Rectal smooth muscle tissue (tissue), 1 donor: Measurements from ENCODE around the gene SIGLEC6.
"Not testable (repeated sequence)": the region's sequence is repeated elsewhere in the genome, so short reads cannot be mapped to it uniquely, and the experiment has no call there.

ENCODE experiments used
- H3K27ac ChIP-seq: one replicate; pipeline ENCODE4 v1.7.0; 2013; ENCODE audit warnings: low read depth, low read length, inconsistent platforms
- H3K27me3 ChIP-seq: one replicate; pipeline ENCODE4 v1.7.0; 2013; ENCODE audit warnings: low read length; ENCODE audit not compliant: control insufficient read depth, insufficient read depth
- H3K36me3 ChIP-seq: one replicate; pipeline ENCODE4 v1.7.0; 2013; ENCODE audit warnings: low read length; ENCODE audit not compliant: control insufficient read depth, insufficient read depth
- H3K4me1 ChIP-seq: one replicate; pipeline ENCODE4 v1.7.0; 2013; ENCODE audit warnings: low read length; ENCODE audit not compliant: control insufficient read depth, insufficient read depth
- H3K4me3 ChIP-seq: one replicate; pipeline ENCODE4 v1.7.0; 2013; ENCODE audit warnings: low read length
- H3K9ac ChIP-seq: one replicate; pipeline ENCODE4 v1.7.0; 2013; ENCODE audit warnings: low read length

SIGLEC6 gene

DNA sequence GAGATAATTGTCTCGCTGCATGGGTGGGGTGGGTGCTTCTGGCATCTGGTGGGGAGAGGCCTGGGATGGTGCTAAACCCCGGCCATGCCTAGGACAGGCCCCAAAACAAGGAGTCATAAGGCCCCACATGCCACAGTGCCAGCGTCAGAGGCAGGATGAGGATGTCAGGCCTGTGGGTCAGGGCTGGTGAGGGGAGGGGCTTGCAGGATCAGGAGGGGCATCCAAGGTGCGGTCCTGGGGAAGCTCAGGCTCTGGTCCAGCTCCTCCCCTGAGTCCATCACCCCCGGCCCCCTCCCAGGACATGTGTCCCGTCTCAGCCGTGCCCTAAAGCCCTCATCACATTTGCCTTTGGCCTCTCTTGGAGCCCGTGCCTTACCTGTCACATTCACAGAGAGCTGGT is 30.5 kb downstream of the SIGLEC6 start:
- not testable (repeated sequence) for H3K4me3 ChIP-seq, H3K4me1 ChIP-seq, H3K27me3 ChIP-seq, H3K36me3 ChIP-seq, H3K9ac ChIP-seq, H3K27ac ChIP-seq

DNA sequence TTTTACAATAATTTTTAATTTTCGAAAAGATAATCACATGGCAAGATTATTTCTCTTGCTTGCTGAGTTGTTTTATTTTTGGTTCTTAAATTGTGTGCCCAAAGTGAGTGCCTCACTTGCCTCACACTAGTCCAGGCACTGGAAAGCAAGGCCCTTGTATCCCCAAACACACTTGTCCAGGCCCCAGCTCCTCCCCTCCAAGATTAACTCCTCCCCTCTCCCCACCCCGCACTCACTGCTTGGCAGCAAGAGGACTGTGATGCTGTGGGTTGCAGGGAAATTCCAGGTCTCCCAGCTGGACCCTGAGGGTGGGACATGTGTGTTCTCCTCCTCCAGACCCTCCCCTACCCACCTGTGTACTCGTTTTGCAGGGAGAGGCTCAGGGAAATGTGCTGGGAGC is 33.8 kb downstream of the SIGLEC6 start:
- H3K27ac ChIP-seq = no peak overlapping the region
- H3K9ac ChIP-seq = no peak overlapping the region
- no peaks in the 10 kb centered on the region for H3K36me3 ChIP-seq
- H3K27me3 ChIP-seq = no peaks in the 10 kb centered on the region
- no peaks in the 10 kb centered on the region for H3K4me1 ChIP-seq
- H3K4me3 ChIP-seq = no peak overlapping the region

DNA sequence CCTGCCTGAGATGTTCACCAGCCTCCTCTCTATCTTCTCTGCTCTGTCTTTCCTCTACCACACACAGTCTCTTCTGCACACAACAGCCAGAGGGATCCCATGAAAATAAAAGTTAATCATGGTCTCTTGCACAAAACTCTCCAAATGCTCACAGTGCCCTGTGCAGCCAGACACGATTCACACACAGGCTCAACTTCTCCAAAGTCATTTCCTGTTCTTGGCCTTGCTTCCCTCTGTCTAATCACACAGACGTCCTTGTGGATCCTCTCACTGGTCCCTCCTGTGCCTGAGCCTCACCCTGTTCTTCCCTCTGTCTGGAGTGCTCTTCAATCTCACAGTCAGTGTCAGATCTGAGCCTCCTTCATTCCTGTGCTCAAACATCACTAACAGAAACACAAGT is 37.7 kb downstream of the SIGLEC6 start:
- H3K4me1 ChIP-seq = no peaks in the 10 kb centered on the region
- no peak overlapping the region for H3K27ac ChIP-seq
- H3K36me3 ChIP-seq = no peaks in the 10 kb centered on the region
- no peak overlapping the region for H3K9ac ChIP-seq
- no peak overlapping the region for H3K4me3 ChIP-seq
- H3K27me3 ChIP-seq = no peaks in the 10 kb centered on the region

DNA sequence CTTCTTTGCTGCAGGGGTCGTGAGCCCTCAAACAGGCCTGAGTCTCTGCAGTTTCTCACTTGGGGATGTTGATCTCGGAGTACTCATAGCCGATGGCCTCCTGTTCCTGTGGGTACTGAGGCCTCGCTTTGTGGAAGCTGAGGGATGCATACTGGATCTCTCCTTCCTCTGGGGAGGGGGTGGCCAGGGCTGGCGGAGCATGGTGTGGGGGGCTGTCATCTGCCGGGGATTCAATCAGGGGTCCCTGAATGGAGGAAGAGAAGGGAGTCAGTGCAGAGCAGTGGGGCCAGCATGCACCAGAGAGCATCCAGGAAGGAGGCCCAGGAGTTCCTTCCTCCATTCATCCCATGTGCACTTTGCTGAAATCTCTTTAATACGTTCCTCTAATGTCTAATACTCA is 39.9 kb downstream of the SIGLEC6 start:
- Histone ChIP-seq H3K27ac (no peak overlapping the region), H3K9ac (no peak overlapping the region), H3K36me3 (no peaks in the 10 kb centered on the region), H3K4me1 (no peaks in the 10 kb centered on the region), H3K27me3 (no peaks in the 10 kb centered on the region), H3K4me3 (no peak overlapping the region)

DNA sequence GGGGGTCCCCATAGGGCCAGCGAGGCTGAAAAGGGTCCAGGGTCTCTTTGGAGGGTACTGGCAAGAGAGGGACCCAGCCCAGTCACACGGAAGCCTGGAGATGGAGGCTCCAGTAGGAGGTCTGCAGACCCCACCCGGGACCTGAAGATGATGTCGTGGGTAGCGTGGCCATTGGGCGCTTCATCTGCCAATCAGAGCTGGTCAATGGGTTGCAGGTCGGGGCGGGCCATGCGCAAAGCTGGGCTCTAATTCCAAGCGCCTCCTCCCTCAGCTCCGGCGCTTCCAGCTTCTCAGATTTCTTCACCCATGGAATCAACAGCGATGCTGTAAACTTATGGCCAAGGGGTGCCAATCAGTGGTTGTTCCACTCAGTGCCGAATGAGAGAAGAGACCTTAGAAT is 40.8 kb downstream of the SIGLEC6 start:
- Histone ChIP-seq H3K4me1 (no peaks in the 10 kb centered on the region), H3K4me3 (no peak overlapping the region), H3K27ac (no peak overlapping the region)

DNA sequence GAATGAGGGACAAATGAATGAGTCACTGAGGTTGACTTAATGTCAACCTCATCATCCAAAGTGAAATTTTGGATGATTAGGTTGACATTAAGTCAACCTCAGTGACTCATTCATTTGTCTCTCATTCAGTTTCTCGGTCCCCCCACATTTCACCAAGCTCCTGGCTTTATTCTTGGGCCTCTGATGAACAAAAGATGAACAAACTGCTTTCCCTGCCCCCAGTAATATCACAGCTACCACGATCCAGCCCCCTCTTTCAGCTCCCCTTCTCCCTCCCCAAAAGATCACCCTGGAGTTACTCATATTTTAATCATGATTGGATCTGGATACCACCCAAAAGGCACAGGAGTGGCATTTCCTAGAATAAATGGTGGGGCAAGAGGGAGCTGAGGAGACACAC is 42.4 kb downstream of the SIGLEC6 start:
- no peaks in the 10 kb centered on the region for H3K4me1 ChIP-seq
- no peak overlapping the region for H3K27ac ChIP-seq
- no peaks in the 10 kb centered on the region for H3K36me3 ChIP-seq
- H3K4me3 ChIP-seq = no peak overlapping the region
- H3K9ac ChIP-seq = no peak overlapping the region
- H3K27me3 ChIP-seq = no peaks in the 10 kb centered on the region

More for the DNA sequence above, 40.8 kb downstream of the SIGLEC6 start:
- Histone ChIP-seq H3K9ac (no peak overlapping the region), H3K27me3 (no peaks in the 10 kb centered on the region), H3K36me3 (no peaks in the 10 kb centered on the region)

DNA sequence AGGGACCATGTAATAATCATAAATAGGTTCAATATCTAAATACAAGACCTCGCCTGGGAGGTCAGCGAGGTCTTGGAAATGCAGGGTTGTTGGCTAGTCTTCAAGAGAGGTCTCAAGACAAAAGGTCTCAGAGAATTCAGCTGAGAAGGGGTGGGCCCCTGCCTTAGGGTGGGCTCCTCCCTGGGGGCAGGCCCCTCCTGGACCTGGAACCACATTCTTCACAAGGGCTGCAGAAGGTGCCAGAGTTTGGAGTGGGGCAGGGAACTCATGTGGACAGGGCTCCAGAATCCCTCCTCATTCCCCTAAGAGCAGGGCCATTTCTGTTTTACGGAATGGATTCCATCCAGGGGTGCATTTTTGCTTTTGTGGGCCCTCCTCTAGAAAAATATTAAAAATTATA is 43.0 kb downstream of the SIGLEC6 start:
- Histone ChIP-seq H3K27ac (no peak overlapping the region), H3K36me3 (no peaks in the 10 kb centered on the region), H3K27me3 (no peaks in the 10 kb centered on the region), H3K4me3 (no peak overlapping the region), H3K4me1 (no peaks in the 10 kb centered on the region), H3K9ac (no peak overlapping the region)

DNA sequence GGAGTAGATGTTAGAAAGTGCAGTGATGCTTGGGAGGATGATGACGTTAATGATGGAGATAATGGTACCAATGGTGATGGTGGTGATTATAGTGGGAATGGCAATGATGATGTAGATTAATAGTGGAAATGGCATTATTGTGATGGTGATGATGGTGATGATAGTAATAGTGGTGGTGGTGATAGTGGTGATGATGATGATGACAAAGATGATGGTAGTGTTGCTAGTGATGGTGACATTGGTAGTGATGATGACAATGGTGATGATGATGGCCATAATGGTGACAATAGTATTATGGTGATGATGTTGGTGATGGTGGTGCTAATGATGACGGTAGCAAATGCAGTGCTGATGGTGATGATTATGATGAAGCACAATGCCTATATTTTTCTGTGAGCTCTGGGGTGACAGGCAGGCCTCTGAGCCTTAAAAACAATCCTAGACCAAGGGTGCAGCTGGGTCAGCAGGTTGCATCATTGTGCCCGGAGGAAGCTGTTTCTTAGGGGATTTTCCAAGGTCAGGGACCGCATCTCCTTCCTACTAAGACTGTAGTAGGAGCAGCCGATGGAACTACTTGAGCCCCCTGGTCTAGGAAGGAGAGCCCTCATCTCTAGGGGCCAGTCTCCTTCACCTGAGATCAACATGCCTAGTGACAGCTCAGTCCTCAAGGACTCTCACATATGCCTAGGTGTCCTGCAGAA is 45.4 kb downstream of the SIGLEC6 start:
- no peak overlapping the region for H3K4me3 ChIP-seq
- no peak overlapping the region for H3K9ac ChIP-seq
- no peaks in the 10 kb centered on the region for H3K4me1 ChIP-seq
- no peaks in the 10 kb centered on the region for H3K36me3 ChIP-seq
- no peaks in the 10 kb centered on the region for H3K27me3 ChIP-seq
- no peak overlapping the region for H3K27ac ChIP-seq

DNA sequence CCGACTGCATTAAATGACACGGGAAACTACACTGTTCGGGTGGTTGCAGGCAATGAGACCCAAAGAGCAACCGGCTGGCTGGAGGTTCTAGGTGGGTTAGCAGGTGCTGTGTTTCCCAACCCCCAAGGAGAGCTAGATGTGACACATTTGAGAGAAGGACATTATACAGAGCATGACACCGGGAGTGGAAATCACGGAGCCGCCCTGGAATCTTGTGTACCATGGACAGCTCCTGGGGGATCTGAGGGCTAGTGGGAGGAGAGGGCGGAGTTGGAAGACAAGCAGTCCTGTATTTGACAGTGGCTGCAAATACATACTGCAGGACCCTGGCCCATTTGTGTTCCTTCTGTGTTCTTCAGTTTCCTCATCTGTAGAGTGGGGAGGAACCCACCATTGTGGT is 50.9 kb downstream of the SIGLEC6 start:
- Histone ChIP-seq H3K27me3 (peaks cover 3% of the 10 kb centered on the region), H3K4me3 (no peak overlapping the region), H3K4me1 (no peaks in the 10 kb centered on the region), H3K36me3 (no peaks in the 10 kb centered on the region), H3K9ac (no peak overlapping the region), H3K27ac (no peak overlapping the region)

DNA sequence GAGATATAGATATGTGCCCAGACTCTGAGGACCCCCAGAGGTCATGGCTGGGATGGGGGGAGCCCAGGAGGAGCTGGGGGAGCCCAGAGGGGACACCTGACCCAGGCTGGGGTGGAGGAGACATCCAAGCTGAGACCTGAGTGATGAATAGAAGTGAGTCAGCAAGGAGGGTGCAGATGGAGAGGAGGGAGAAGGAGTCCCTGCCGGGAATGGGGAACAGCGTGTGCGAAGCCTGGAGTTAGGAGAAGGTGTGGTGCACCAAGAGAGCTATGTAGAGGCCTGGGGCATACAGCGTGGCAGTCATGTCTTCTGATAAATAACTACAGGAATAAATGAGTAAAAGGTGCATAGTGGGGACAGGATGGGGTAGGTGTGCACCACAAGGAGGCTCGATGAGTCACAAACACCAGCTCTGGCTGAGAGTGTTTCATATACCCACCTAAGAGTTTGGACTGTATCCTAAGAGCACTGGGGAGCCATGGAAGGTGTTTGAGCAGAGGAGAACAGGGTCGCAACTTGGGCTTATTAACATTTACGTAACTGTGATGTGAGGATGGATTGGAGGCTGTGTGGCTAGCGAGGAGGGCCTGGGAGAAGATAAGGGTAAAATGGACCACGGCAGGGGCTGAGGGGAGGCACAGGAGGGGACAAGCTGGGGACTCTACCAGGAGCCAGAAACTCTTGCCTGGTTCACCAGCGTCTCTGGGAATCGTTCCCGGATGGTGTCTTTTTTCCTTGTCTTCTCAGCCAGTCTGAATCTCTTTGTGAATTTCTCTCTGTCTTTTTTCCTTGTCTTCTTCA is 51.7 kb downstream of the SIGLEC6 start:
- H3K27ac ChIP-seq = no peak overlapping the region
- no peaks in the 10 kb centered on the region for H3K4me1 ChIP-seq
- no peak overlapping the region for H3K4me3 ChIP-seq
- H3K9ac ChIP-seq = no peak overlapping the region
- no peaks in the 10 kb centered on the region for H3K36me3 ChIP-seq
- peaks cover 3% of the 10 kb centered on the region for H3K27me3 ChIP-seq

DNA sequence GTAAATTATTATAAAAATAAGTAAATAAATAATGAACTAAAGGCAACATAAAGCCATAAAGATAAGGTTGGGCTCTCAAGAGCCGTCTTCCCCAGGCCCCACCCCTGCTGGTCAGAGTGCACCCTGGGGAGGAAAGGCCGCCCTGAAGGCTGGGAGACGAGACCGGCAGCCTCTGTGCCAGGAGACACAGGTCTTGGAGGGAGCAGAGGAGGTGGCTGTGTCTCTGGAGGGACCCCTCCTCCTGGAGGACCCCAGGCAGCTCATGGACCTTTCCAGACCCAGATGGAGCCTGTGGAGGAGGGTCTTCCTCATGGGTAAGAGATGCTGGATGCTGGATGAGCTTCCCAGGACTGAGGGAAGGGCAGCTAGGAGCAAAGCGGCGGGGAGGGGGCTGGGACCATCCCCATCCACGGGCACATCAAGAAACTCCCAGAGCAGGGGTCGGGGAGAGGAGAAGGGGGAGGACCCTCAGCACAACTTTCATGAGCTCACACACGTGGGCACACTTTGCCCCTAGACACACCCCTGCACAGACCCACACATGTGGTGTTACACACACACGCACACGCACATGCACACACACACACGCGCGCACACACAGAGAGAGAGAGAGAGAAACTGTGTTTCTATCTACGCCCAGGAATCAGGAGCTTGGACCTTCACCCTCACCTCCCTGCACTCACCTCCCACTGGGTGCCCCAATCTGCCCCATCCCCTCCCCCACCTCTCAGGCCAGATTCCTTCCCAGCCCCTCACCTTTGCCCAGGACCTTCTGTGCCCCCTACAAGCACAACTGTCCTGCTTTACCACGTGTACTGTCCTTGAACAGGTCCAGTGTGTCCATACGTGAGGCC is 52.9 kb downstream of the SIGLEC6 start, which contains the start of gene CEACAM18:
TSS of gene CEACAM18 (plus strand) at position 159 of the 854 bp plus-strand sequence.
- Histone ChIP-seq H3K9ac (no peak within 1 kb of the TSS), H3K4me3 (no peak within 1 kb of the TSS), H3K4me1 (no peaks in the 10 kb centered on the region), H3K27ac (no peak within 1 kb of the TSS), H3K36me3 (no peaks in the 10 kb centered on the region), H3K27me3 (peaks cover 3% of the 10 kb centered on the region)

DNA sequence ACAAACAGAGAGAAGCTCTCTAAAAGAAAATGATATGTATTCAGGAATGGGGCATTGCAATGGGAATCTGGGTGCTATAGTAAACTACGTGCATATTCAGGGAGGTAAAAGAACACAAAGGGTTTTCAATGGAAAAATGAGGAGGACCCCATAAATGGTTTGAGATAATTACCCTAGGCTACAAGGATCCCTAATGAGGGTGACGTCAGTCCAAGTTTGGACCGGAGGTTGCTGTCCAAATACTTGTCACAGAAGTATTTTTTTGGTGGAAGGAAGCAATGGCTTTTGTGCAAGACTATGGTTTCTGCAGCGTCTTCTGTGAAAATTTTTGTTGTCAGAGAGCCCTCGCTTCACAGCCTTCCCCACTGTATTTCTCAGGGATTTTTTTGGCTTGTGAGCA is 54.1 kb downstream of the SIGLEC6 start:
- Histone ChIP-seq H3K4me1 (no peaks in the 10 kb centered on the region), H3K4me3 (no peak overlapping the region), H3K27ac (no peak overlapping the region), H3K27me3 (peaks cover 3% of the 10 kb centered on the region), H3K36me3 (no peaks in the 10 kb centered on the region), H3K9ac (no peak overlapping the region)
